GM12878 (cell line): ENCODE data around the gene GSTP1. TPM values are rescaled to one million over a fixed set of nuclear protein-coding genes. Genes with fewer than 3 reads are reported as not detected.

Experiments used
- ATAC-seq: fragments of 200-7000 bp; cut with Tn5 transposase; 3 replicates; pipeline ENCODE4 v1.9.1; 2020; ENCODE audit warnings: mild to moderate bottlenecking, moderate library complexity
- BruUV-seq: library from RNA; stranded (reverse); fragments of 400-500 nt; replicated peaks from 2 replicates; lab custom pipeline; 2021; lab: Mats Ljungman, UMichigan
- CTCF ChIA-PET: fragments of 300-600 bp; sonication (Branson Sonifier 250); formaldehyde crosslinking; extraction: SDS; loops from one replicate; lab custom pipeline; 2021; ENCODE audit warnings: inconsistent platforms; lab: Yijun Ruan, JAX
- POLR2A ChIA-PET: fragments of 350-600 bp; formaldehyde crosslinking; extraction: SDS; loops from one replicate; lab custom pipeline; 2021; ENCODE audit warnings: inconsistent platforms; lab: Charles Lee
- RAD21 ChIA-PET: fragments of 300-600 bp; sonication (Branson Sonifier 250); formaldehyde crosslinking; loops from one replicate; lab custom pipeline; 2023; ENCODE audit warnings: antibody characterized with exemption; ENCODE audit not compliant: unreplicated experiment; lab: Charles Lee
- SMC1A ChIA-PET: fragments of 300-600 bp; sonication (Branson Sonifier 250); formaldehyde crosslinking; loops from one replicate; lab custom pipeline; 2023; ENCODE audit not compliant: unreplicated experiment, uncharacterized antibody; lab: Charles Lee
- DNase-seq: peaks from one replicate; pipeline ENCODE4 v3.0.0-alpha.2; 2011; ENCODE audit warnings: low read depth, low spot score
- FAIRE-seq: peaks from 3 replicates; lab custom pipeline; 2011; peaks lifted over from hg19 to GRCh38; lab: Jason Lieb, UNC
- H2AFZ ChIP-seq: 2 replicates; pipeline ENCODE4 v1.6.0; 2011; ENCODE audit warnings: low read depth, low read length, control low read depth; ENCODE audit not compliant: control insufficient read depth
- H3K27ac ChIP-seq: 2 replicates; pipeline ENCODE4 v1.5.1; 2011; ENCODE audit warnings: control low read depth; ENCODE audit not compliant: control insufficient read depth, insufficient read depth
- H3K27me3 ChIP-seq, 2 experiments: replicated peaks in 1 of 2; 2 replicates each; pipeline versions ENCODE4 v1.6.0 to v1.6.1; 2011; ENCODE audit warnings: low read length in 1 of 2; ENCODE audit not compliant: control insufficient read depth in 2 of 2, insufficient read depth in 2 of 2
- H3K36me3 ChIP-seq, 2 experiments: 2 replicates each; pipeline ENCODE4 v1.5.1; 2011; ENCODE audit warnings: low read length in 1 of 2; ENCODE audit not compliant: control insufficient read depth in 2 of 2, insufficient read depth in 2 of 2
- H3K4me1 ChIP-seq: 2 replicates; pipeline ENCODE4 v1.6.1; 2011; ENCODE audit warnings: mild to moderate bottlenecking, low read length, moderate library complexity, mixed read lengths; ENCODE audit not compliant: control insufficient read depth, insufficient read depth
- H3K4me2 ChIP-seq: 2 replicates; pipeline ENCODE4 v1.6.0; 2011; ENCODE audit warnings: control low read depth; ENCODE audit not compliant: control insufficient read depth, insufficient read depth
- H3K4me3 ChIP-seq: fragments of 200-600 bp; sonication (generic); 2 replicates; pipeline ENCODE4 v1.5.1; 2016
- H3K79me2 ChIP-seq: 2 replicates; pipeline ENCODE4 v1.6.0; 2011; ENCODE audit warnings: low read length; ENCODE audit not compliant: control insufficient read depth, insufficient read depth
- H3K9ac ChIP-seq: 2 replicates; pipeline ENCODE4 v1.8.0; 2011; ENCODE audit warnings: low read length, control low read depth, mixed read lengths; ENCODE audit not compliant: control insufficient read depth, insufficient read depth
- H3K9me3 ChIP-seq: replicated peaks from 3 replicates; pipeline ENCODE4 v1.5.1; 2011; ENCODE audit warnings: mild to moderate bottlenecking, low read length; ENCODE audit not compliant: control insufficient read depth, insufficient read depth
- H4K20me1 ChIP-seq: 2 replicates; pipeline ENCODE4 v1.6.0; 2011; ENCODE audit not compliant: control insufficient read depth, insufficient read depth
- ATF7 ChIP-seq: fragments of 450-650 bp; IDR thresholded peaks from 2 replicates; pipeline ENCODE4 v1.6.1; 2016; ENCODE audit warnings: low read depth, mild to moderate bottlenecking
- CHD1 ChIP-seq: IDR thresholded peaks from 2 replicates; pipeline ENCODE4 v1.6.1; 2012; ENCODE audit warnings: low read depth, low read length, improper control_type of control experiment
- ELK1 ChIP-seq: IDR thresholded peaks from 2 replicates; pipeline ENCODE4 v1.6.1; 2012; ENCODE audit warnings: low read depth, low read length, improper control_type of control experiment
- EP300 ChIP-seq, 2 experiments: fragments of 150-350 bp in 1 of 2; IDR thresholded peaks; 2 replicates each; pipeline ENCODE4 v1.6.1; 2011 to 2012; ENCODE audit warnings: low read depth in 2 of 2, low read length in 2 of 2, borderline replicate concordance in 1 of 2, improper control_type of control experiment in 1 of 2, inconsistent platforms in 1 of 2; ENCODE audit not compliant: control insufficient read depth in 1 of 2
- IKZF2 ChIP-seq, 2 experiments: fragments of 450-650 bp; IDR thresholded peaks; 2 replicates each; pipeline ENCODE4 v1.6.1; 2017; ENCODE audit warnings: mild to moderate bottlenecking in 2 of 2, moderate library complexity in 2 of 2
- IRF3 ChIP-seq: fragments of 450-650 bp; IDR thresholded peaks from 2 replicates; pipeline ENCODE4 v1.6.1; 2014; ENCODE audit warnings: mild to moderate bottlenecking
- NKRF ChIP-seq: fragments of 450-650 bp; conservative IDR thresholded peaks from 2 replicates; pipeline ENCODE4 v1.6.1; 2017; ENCODE audit warnings: mild to moderate bottlenecking, moderate library complexity
- NR2C1 ChIP-seq: fragments of 450-650 bp; IDR thresholded peaks from 2 replicates; pipeline ENCODE4 v1.6.1; 2017; ENCODE audit warnings: antibody characterized with exemption, mild to moderate bottlenecking, moderate library complexity
- RELB ChIP-seq: fragments of 450-650 bp; IDR thresholded peaks from 2 replicates; pipeline ENCODE4 v1.6.1; 2017; ENCODE audit warnings: low read depth, mild to moderate bottlenecking, moderate library complexity
- RUNX3 ChIP-seq: IDR thresholded peaks from 2 replicates; pipeline ENCODE4 v1.6.1; 2012; ENCODE audit warnings: low read length, inconsistent platforms
- YY1 ChIP-seq: IDR thresholded peaks from 2 replicates; pipeline ENCODE4 v1.6.1; 2011; ENCODE audit warnings: low read depth, mild to moderate bottlenecking, low read length
- ZBTB11 ChIP-seq: fragments of 450-650 bp; formaldehyde crosslinking; IDR thresholded peaks from 2 replicates; pipeline ENCODE4 v1.5.0; 2022; ENCODE audit warnings: mild to moderate bottlenecking, missing genetic modification characterization
- WGBS: methylation state at CpG from one replicate; pipeline ENCODE4 v1.1.6; 2016; ENCODE audit warnings: low lambda C conversion rate; ENCODE audit not compliant: insufficient replicate concordance, insufficient coverage; ENCODE audit errors: missing lambda C conversion rate; 5-methylcytosine and 5-hydroxymethylcytosine counted together
- in situ Hi-C: fragments of 300-500 bp; cut with MboI; formaldehyde crosslinking; loops from 9 replicates; pipeline ENCODE4 v1.14.3; 2018; ENCODE audit warnings: mixed read lengths
- intact Hi-C: fragments of 100-400 bp; cut with micrococcal nuclease; formaldehyde crosslinking; loops from one replicate; pipeline ENCODE4 v1.14.2; 2022; ENCODE audit not compliant: unreplicated experiment
- polyA plus RNA-seq, 11 experiments: library from polyadenylated mRNA; depleted of rRNA in 4 of 11; unstranded in 6 of 11; stranded (reverse) in 5 of 11; fragments of >200 nt; fragmentation: Nextera tagmentation in 4 of 11; fragmentation: Illumina TruSeq in 1 of 11; extraction: Ambion mirVana in 4 of 11; extraction: Trizol in 1 of 11; gene quantifications; 1 replicate in 1 of 11; 2 replicates in 10 of 11; pipeline versions ENCODE4 v1.2.1 to v1.2.3, GENCODE V29; 2011 to 2016; ENCODE audit warnings: inconsistent platforms in 2 of 11, missing spikeins in 2 of 11, low read depth in 1 of 11
- total RNA-seq, 4 experiments: library from RNA; depleted of rRNA in 3 of 4; stranded (reverse); fragments of >200 nt in 3 of 4; fragmentation: Illumina TruSeq in 1 of 4; extraction: Trizol in 1 of 4; gene quantifications; 2 replicates each; pipeline versions ENCODE4 v1.2.1 to v1.2.3, GENCODE V29; 2013 to 2021

GSTP1 gene
- total and polyA plus RNA-seq, 10 of the 15 experiments (the other 5 are each of a cell fraction or from before 2014, with no cell fraction given), result 469 to 1,788 (median 955) TPM

- ChIA-PET SMC1A (interaction anchor here (0.6 to 1.9 kb wide), 6 partner anchors 10 to 388 kb away, joined by 3 to 4 read pairs (median 3); no protein-coding TSS in a partner anchor), CTCF (interaction anchor here (0.6 to 6.0 kb wide), 6 partner anchors 8 to 43 kb away, joined by 3 to 71 read pairs (median 4); partner anchors contain the start of genes GSTP1 and NUDT8), RAD21 (interaction anchor here (1.1 kb wide), 2 partner anchors 13 to 33 kb away, joined by 6 to 9 read pairs; partner anchors contain the start of genes GSTP1 and NUDT8), POLR2A (interaction anchor here (1.0 to 1.4 kb wide), 3 partner anchors 12 to 30 kb away, joined by 3 to 6 read pairs (median 4); partner anchors contain the start of gene NUDT8)
- H3K4me3 ChIP-seq, result no peak overlapping the region
- no peak for DNase-seq
- 55% methylated on average over 9 of the region's 11 CpGs for WGBS
- peaks cover 22% of the 10 kb centered on the region for H3K4me1 ChIP-seq
- H4K20me1 ChIP-seq, result no peaks in the 10 kb centered on the region
- no TSS peak for BruUV-seq
- no peak overlapping the region for H2AFZ ChIP-seq
- intact Hi-C loops, result no loop called here
- H3K4me2 ChIP-seq, result no peak overlapping the region
- H3K9ac ChIP-seq, result no peak overlapping the region
- no peak for FAIRE-seq
- in situ Hi-C loops, result no loop called here
- ATAC-seq, result no peak
- no peak overlapping the region for H3K27ac ChIP-seq
- H3K27me3 ChIP-seq, result no peaks in the 10 kb centered on the region
- H3K79me2 ChIP-seq, result no peaks in the 10 kb centered on the region
- peaks cover 5 to 13% of the 10 kb centered on the region in 2 experiments; a peak in 3 of 4 replicates for H3K36me3 ChIP-seq
- H3K9me3 ChIP-seq, result no peaks in the 10 kb centered on the region
- TF ChIP-seq ATF7 (no peak), IKZF2 (IDR thresholded peaks at IDR 0.05) (peak in 1 of 2 experiments; percentile 19; a peak in 2 of 4 replicates), EP300 (IDR thresholded peaks at IDR 0.05; ENCODE audit: borderline replicate concordance in 1 of 2, control insufficient read depth in 1 of 2, low read depth in 2 of 2, low read length in 2 of 2) (no peak), ELK1 (no peak), NR2C1 (peak; percentile 20; the same call in 1 of the 2 replicates), CHD1 (no peak), NKRF (no peak), IRF3 (no peak), RUNX3 (no peak), RELB (0 out of 2 replicates have a peak, but pooled peaks have one; percentile 16), YY1 (no peak), ZBTB11 (no peak)
These were observed 33.0 kb downstream of the GSTP1 start for GRCh38 chr11:67616431-67617242.
